AG10803 (cell line): ENCODE data around the gene NDST4.

Experiments
- DNase-seq: peaks from one replicate; pipeline ENCODE4 v3.0.0; 2010; ENCODE audit warnings: low read depth
- H3K4me3 ChIP-seq: 2 replicates; pipeline ENCODE4 v1.5.1; 2011; ENCODE audit warnings: mild to moderate bottlenecking, low read length, control low read depth
- CTCF ChIP-seq: conservative IDR thresholded peaks from 2 replicates; pipeline ENCODE4 v1.5.1; 2011; ENCODE audit warnings: mild to moderate bottlenecking, low read length, control low read depth, inconsistent platforms

Gene NDST4

GRCh38 chr4:114921191-114921590 lies 192.2 kb downstream of the NDST4 start:
- no peak overlapping the region for H3K4me3 ChIP-seq
- no peak for DNase-seq
- TF ChIP-seq CTCF = no peak

- no peak for TF ChIP-seq CTCF
- no peak overlapping the region for H3K4me3 ChIP-seq
- DNase-seq = no peak
Measured at GRCh38 chr4:114911111-114911510, 202.3 kb downstream of the NDST4 start.

GRCh38 chr4:114907568-114907967 lies 205.9 kb downstream of the NDST4 start:
- no peak for DNase-seq
- TF ChIP-seq CTCF = no peak
- no peak overlapping the region for H3K4me3 ChIP-seq

GRCh38 chr4:114905017-114905416 lies 208.4 kb downstream of the NDST4 start:
- no peak for TF ChIP-seq CTCF
- no peak overlapping the region for H3K4me3 ChIP-seq
- DNase-seq = no peak

GRCh38 chr4:114900934-114901333 lies 212.5 kb downstream of the NDST4 start:
- DNase-seq = no peak
- no peak for TF ChIP-seq CTCF
- no peak overlapping the region for H3K4me3 ChIP-seq

- TF ChIP-seq CTCF = no peak
- no peak overlapping the region for H3K4me3 ChIP-seq
- no peak for DNase-seq
Measured at GRCh38 chr4:114890773-114891172, 222.6 kb downstream of the NDST4 start.

- no peak for DNase-seq
- no peak for TF ChIP-seq CTCF
Measured at GRCh38 chr4:114886761-114887160, 226.7 kb downstream of the NDST4 start.

More at GRCh38 chr4:114886761-114887160, 226.7 kb downstream of the NDST4 start:
- no peak overlapping the region for H3K4me3 ChIP-seq
